Activated naive CD4-positive, alpha-beta T cell treated with anti-CD3 and anti-CD28 coated beads, Interleukin-2, amount 10 ng/mL, durations not matched to agents 7 days and 5 days (primary cell): ENCODE results near the gene SLC39A9.

Experiments
- CTCF ChIA-PET: fragments of 350-600 bp; sonication (Branson Sonifier 250); formaldehyde crosslinking; loops from one replicate; lab custom pipeline; 2021; ENCODE audit warnings: antibody characterized with exemption; lab: Charles Lee
- DNase-seq: peaks from one replicate; pipeline ENCODE4 v3.0.0-alpha.2; 2020
- H3K27ac Mint-ChIP-seq: one replicate; pipeline ENCODE4 v1.8.0; 2021; ENCODE audit warnings: mild to moderate bottlenecking, moderate library complexity, mixed read lengths
- H3K27me3 Mint-ChIP-seq: one replicate; pipeline ENCODE4 v1.8.0; 2021; ENCODE audit warnings: mild to moderate bottlenecking, mixed read lengths
- H3K36me3 Mint-ChIP-seq: one replicate; pipeline ENCODE4 v1.8.0; 2021; ENCODE audit warnings: mixed read lengths
- H3K4me1 Mint-ChIP-seq: one replicate; pipeline ENCODE4 v1.8.0; 2021; ENCODE audit warnings: mixed read lengths
- H3K4me3 Mint-ChIP-seq: one replicate; pipeline ENCODE4 v1.8.0; 2021; ENCODE audit warnings: mild to moderate bottlenecking, moderate library complexity, mixed read lengths
- H3K9me3 Mint-ChIP-seq: one replicate; pipeline ENCODE4 v1.8.0; 2021; ENCODE audit warnings: mixed read lengths

Gene SLC39A9

GRCh38 chr14:69358233-69358963, 40.1 kb upstream of the SLC39A9 start:
- CTCF ChIA-PET = no interaction called here
- no peak overlapping the region for H3K27ac Mint-ChIP-seq

DNA sequence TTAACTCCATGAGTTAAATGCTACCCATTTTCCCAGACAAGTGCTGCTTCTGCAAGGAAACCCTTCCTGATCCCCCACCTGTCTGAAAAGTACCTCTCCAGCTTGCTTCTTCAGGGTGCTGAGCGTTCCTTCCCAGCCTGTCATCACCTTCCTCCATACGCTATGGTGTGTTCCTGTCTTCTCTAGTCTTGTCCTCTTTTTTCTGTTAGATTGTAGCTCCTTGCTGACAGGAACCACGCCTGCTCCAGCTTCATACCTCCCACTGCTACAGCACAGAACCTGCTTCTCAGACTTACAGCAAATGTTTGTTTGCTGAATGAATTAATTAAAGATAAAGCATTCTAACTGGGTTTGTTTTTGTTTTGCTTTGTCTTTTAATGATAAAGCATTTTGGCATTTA, 39.5 kb upstream of the SLC39A9 start:
- H3K36me3 Mint-ChIP-seq = no peaks in the 10 kb centered on the region
- no peak for DNase-seq
- peaks cover 21% of the 10 kb centered on the region for H3K27me3 Mint-ChIP-seq
- H3K27ac Mint-ChIP-seq = no peak overlapping the region
- no peak overlapping the region for H3K4me3 Mint-ChIP-seq
- H3K4me1 Mint-ChIP-seq = peaks cover 18% of the 10 kb centered on the region
- CTCF ChIA-PET = no interaction called here
- H3K9me3 Mint-ChIP-seq = no peaks in the 10 kb centered on the region

More at GRCh38 chr14:69358233-69358963, 40.1 kb upstream of the SLC39A9 start:
- Mint-ChIP-seq H3K4me1 (peaks cover 23% of the 10 kb centered on the region), H3K4me3 (no peak overlapping the region), H3K36me3 (no peaks in the 10 kb centered on the region), H3K9me3 (no peaks in the 10 kb centered on the region), H3K27me3 (peaks cover 21% of the 10 kb centered on the region)
- DNase-seq = no peak

- Mint-ChIP-seq H3K4me3 (no peak overlapping the region), H3K4me1 (peaks cover 2% of the 10 kb centered on the region), H3K9me3 (no peaks in the 10 kb centered on the region), H3K27ac (no peak overlapping the region), H3K36me3 (no peaks in the 10 kb centered on the region), H3K27me3 (peaks cover 21% of the 10 kb centered on the region)
- CTCF ChIA-PET = interaction anchor here (1.5 kb wide), 1 partner anchor 118 kb away, joined by 3 read pairs; no protein-coding TSS in a partner anchor
- DNase-seq = no peak
These were observed 37.9 kb upstream of the SLC39A9 start for GRCh38 chr14:69360438-69361108.

- DNase-seq = no peak
- peaks cover 14% of the 10 kb centered on the region for H3K27me3 Mint-ChIP-seq
- no peak overlapping the region for H3K27ac Mint-ChIP-seq
- no peaks in the 10 kb centered on the region for H3K4me1 Mint-ChIP-seq
- CTCF ChIA-PET = interaction anchor here (1.2 kb wide), 1 partner anchor 16 kb away, joined by 4 read pairs; no protein-coding TSS in a partner anchor
- no peaks in the 10 kb centered on the region for H3K9me3 Mint-ChIP-seq
- no peak overlapping the region for H3K4me3 Mint-ChIP-seq
- H3K36me3 Mint-ChIP-seq = no peaks in the 10 kb centered on the region
These were observed 35.4 kb upstream of the SLC39A9 start for GRCh38 chr14:69363055-69363454.

GRCh38 chr14:69363964-69364363, 34.5 kb upstream of the SLC39A9 start:
- Mint-ChIP-seq H3K9me3 (no peaks in the 10 kb centered on the region), H3K27ac (no peak overlapping the region), H3K27me3 (peaks cover 10% of the 10 kb centered on the region), H3K36me3 (no peaks in the 10 kb centered on the region), H3K4me1 (no peaks in the 10 kb centered on the region), H3K4me3 (no peak overlapping the region)
- DNase-seq = no peak
- CTCF ChIA-PET = interaction anchor here (1.2 kb wide), 1 partner anchor 34 kb away, joined by 3 read pairs; the partner anchor contains the start of genes ERH and SLC39A9

- H3K27ac Mint-ChIP-seq = no peak overlapping the region
- CTCF ChIA-PET = interaction anchor here (1.2 kb wide), 1 partner anchor 34 kb away, joined by 3 read pairs; the partner anchor contains the start of genes ERH and SLC39A9
- no peaks in the 10 kb centered on the region for H3K9me3 Mint-ChIP-seq
- no peaks in the 10 kb centered on the region for H3K4me1 Mint-ChIP-seq
- no peak for DNase-seq
- H3K4me3 Mint-ChIP-seq = no peak overlapping the region
- no peaks in the 10 kb centered on the region for H3K36me3 Mint-ChIP-seq
- H3K27me3 Mint-ChIP-seq = peaks cover 10% of the 10 kb centered on the region
These were observed 34.1 kb upstream of the SLC39A9 start for GRCh38 chr14:69364378-69364777.

DNA sequence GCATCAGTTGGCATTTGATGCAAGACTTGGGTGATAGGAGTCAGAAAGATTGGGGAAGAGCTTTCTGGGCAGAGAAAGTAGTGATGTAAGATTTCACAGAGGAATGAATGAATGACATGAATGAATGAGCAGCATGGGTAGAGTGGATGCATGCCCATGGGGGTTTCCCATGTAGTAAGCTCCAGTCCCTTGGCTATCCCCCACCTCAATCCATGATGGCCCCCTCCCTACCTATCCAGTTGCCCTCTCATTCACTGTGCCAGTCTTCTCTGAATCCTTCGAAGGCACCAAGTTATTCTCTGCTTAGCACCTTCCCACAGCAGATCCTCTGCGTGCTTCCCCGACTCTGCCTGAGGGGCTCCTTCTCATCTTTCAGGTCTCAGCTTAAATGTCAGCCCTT, 32.4 kb upstream of the SLC39A9 start:
- no peak overlapping the region for H3K27ac Mint-ChIP-seq
- H3K36me3 Mint-ChIP-seq = no peaks in the 10 kb centered on the region
- H3K9me3 Mint-ChIP-seq = no peaks in the 10 kb centered on the region
- H3K4me1 Mint-ChIP-seq = no peaks in the 10 kb centered on the region
- H3K4me3 Mint-ChIP-seq = no peak overlapping the region
- CTCF ChIA-PET = no interaction called here
- DNase-seq = no peak
- H3K27me3 Mint-ChIP-seq = peaks cover 4% of the 10 kb centered on the region

- Mint-ChIP-seq H3K27me3 (peaks cover 4% of the 10 kb centered on the region), H3K27ac (no peak overlapping the region), H3K4me1 (no peaks in the 10 kb centered on the region), H3K36me3 (no peaks in the 10 kb centered on the region), H3K4me3 (no peak overlapping the region), H3K9me3 (no peaks in the 10 kb centered on the region)
- DNase-seq = no peak
- CTCF ChIA-PET = no interaction called here
These were observed 31.7 kb upstream of the SLC39A9 start for GRCh38 chr14:69366761-69367160.

- Mint-ChIP-seq H3K36me3 (peaks cover 4% of the 10 kb centered on the region), H3K4me1 (no peaks in the 10 kb centered on the region), H3K9me3 (no peaks in the 10 kb centered on the region), H3K27ac (no peak overlapping the region), H3K4me3 (no peak overlapping the region), H3K27me3 (peaks cover 4% of the 10 kb centered on the region)
- CTCF ChIA-PET = no interaction called here
- no peak for DNase-seq
These were observed 30.1 kb upstream of the SLC39A9 start for GRCh38 chr14:69368381-69368780.

- DNase-seq = no peak
- Mint-ChIP-seq H3K9me3 (no peaks in the 10 kb centered on the region), H3K4me3 (no peak overlapping the region), H3K27me3 (peaks cover 4% of the 10 kb centered on the region), H3K4me1 (peaks cover 4% of the 10 kb centered on the region), H3K27ac (no peak overlapping the region), H3K36me3 (peaks cover 4% of the 10 kb centered on the region)
- CTCF ChIA-PET = interaction anchor here (0.9 kb wide), 1 partner anchor 109 kb away, joined by 3 read pairs; no protein-coding TSS in a partner anchor
These were observed 28.4 kb upstream of the SLC39A9 start for GRCh38 chr14:69370061-69370460.

DNA sequence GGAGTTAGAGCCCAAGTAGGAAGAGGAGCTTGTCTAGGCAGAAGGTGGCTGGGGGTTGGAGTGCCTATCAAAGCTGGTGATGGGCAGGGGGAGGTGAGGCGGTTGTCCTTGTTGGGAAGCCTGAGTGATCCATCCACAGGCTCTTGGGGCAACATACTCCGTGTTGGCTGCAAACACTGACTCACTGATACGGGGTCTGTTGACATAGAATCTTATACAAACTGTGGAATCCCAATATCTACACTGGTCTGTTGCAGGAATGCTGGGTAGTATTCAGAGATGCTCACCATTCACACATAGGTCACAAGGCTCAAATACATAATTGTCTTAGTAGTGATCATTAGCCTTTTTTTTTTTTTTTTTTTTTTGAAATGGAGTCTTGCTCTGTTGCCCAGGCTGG, 26.3 kb upstream of the SLC39A9 start:
- no peak overlapping the region for H3K4me3 Mint-ChIP-seq
- no peak for DNase-seq
- no peaks in the 10 kb centered on the region for H3K27me3 Mint-ChIP-seq
- peaks cover 4% of the 10 kb centered on the region for H3K4me1 Mint-ChIP-seq
- H3K27ac Mint-ChIP-seq = no peak overlapping the region
- CTCF ChIA-PET = no interaction called here
- H3K9me3 Mint-ChIP-seq = no peaks in the 10 kb centered on the region
- H3K36me3 Mint-ChIP-seq = peaks cover 20% of the 10 kb centered on the region

DNA sequence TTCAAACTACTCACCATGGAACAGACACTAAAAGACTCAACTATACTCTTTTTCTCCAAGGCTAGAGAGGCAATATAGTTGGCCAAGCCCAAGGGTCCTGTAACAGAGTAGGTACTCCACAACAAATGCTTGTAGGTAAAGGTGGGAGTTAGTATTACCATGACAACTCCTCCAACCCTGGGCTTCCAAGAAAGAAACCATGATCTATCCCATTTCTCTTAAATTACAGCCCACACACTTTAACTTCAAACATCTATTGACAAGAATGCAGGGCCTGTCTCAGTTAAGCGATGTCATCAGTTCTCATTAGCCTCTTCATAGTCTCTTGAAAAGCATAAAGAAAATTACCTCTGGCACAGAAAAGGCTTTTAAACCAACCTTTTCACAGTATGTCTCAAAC, 25.4 kb upstream of the SLC39A9 start:
- CTCF ChIA-PET = interaction anchor here (1.0 kb wide), 1 partner anchor 11 kb away, joined by 3 read pairs; no protein-coding TSS in a partner anchor
- no peaks in the 10 kb centered on the region for H3K9me3 Mint-ChIP-seq
- no peaks in the 10 kb centered on the region for H3K27me3 Mint-ChIP-seq
- no peak for DNase-seq
- H3K27ac Mint-ChIP-seq = no peak overlapping the region
- no peak overlapping the region for H3K4me3 Mint-ChIP-seq
- peaks cover 22% of the 10 kb centered on the region for H3K36me3 Mint-ChIP-seq
- peaks cover 4% of the 10 kb centered on the region for H3K4me1 Mint-ChIP-seq

DNA sequence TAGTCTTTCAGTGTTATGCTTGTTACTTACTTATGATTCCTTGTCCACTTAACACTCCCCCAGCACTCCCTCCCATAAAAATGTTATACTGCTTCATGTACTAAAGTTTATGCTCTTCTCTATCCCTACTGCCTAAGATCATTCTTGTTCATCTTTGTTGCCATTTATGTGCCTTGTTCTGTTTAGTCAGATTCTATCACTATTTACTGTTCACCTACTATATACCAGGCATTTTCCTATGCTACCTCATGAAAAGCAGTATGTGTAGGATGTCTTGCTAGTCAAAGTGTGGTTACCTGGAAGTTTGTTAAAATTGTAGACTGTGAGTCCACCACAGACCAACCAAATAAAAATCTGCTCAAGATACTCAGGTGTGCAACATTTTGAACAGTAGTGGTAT, 24.3 kb upstream of the SLC39A9 start:
- Mint-ChIP-seq H3K9me3 (no peaks in the 10 kb centered on the region), H3K36me3 (peaks cover 25% of the 10 kb centered on the region), H3K27me3 (no peaks in the 10 kb centered on the region), H3K4me1 (peaks cover 4% of the 10 kb centered on the region), H3K4me3 (no peak overlapping the region), H3K27ac (no peak overlapping the region)
- DNase-seq = no peak
- CTCF ChIA-PET = interaction anchor here (1.0 kb wide), 1 partner anchor 10 kb away, joined by 3 read pairs; no protein-coding TSS in a partner anchor

GRCh38 chr14:69375182-69375581, 23.3 kb upstream of the SLC39A9 start:
- Mint-ChIP-seq H3K4me1 (peaks cover 4% of the 10 kb centered on the region), H3K9me3 (no peaks in the 10 kb centered on the region), H3K27me3 (no peaks in the 10 kb centered on the region), H3K4me3 (no peak overlapping the region), H3K36me3 (peaks cover 34% of the 10 kb centered on the region), H3K27ac (no peak overlapping the region)
- no peak for DNase-seq
- CTCF ChIA-PET = no interaction called here
